K562 (cell line): ENCODE data around the gene TRIM60. TPM values are rescaled to one million over a fixed set of nuclear protein-coding genes. Genes with fewer than 3 reads are reported as not detected.
"Not testable (repeated sequence)": the region's sequence is repeated elsewhere in the genome, so short reads cannot be mapped to it uniquely, and the experiment has no call there.

ENCODE experiments used
- ATAC-seq: fragments of 200-7000 bp; cut with Tn5 transposase; 3 replicates; pipeline ENCODE4 v1.9.1; 2020; ENCODE audit warnings: moderate library complexity
- BruUV-seq: library from RNA; stranded (reverse); fragments of 400-500 nt; replicated peaks from 2 replicates; lab custom pipeline; 2021; lab: Mats Ljungman, UMichigan
- CTCF ChIA-PET: fragments of 300-600 bp; formaldehyde crosslinking; extraction: SDS; loops from one replicate; lab custom pipeline; 2021; ENCODE audit warnings: low intra/inter-chr PET ratio; lab: Yijun Ruan, JAX
- POLR2A ChIA-PET: fragments of 300-600, 350-650 bp; sonication (Branson Sonifier 250); formaldehyde crosslinking; extraction: SDS; loops from one replicate; lab custom pipeline; 2021; ENCODE audit warnings: antibody characterized with exemption, inconsistent platforms; lab: Yijun Ruan, JAX
- DNase-seq, 4 experiments: peaks; one replicate each; pipeline versions ENCODE4 v3.0.0 to v3.0.0-alpha.2; 2011 to 2018; ENCODE audit warnings: low spot score in 3 of 4, mixed read lengths in 3 of 4; ENCODE audit errors: extremely low read depth in 1 of 4
- FAIRE-seq: peaks from 2 replicates; lab custom pipeline; 2011; peaks lifted over from hg19 to GRCh38; lab: Jason Lieb, UNC
- H2AFZ ChIP-seq: 2 replicates; pipeline ENCODE4 v1.6.0; 2011; ENCODE audit warnings: low read depth, low read length, control low read depth, inconsistent platforms
- H3K27ac ChIP-seq: fragments of 200-600 bp; 3 replicates; pipeline ENCODE4 v1.8.0; 2011; ENCODE audit warnings: low read depth, mild to moderate bottlenecking, control low read depth, inconsistent platforms, low read length, moderate library complexity, mixed read lengths; ENCODE audit errors: extremely low read depth
- H3K27me3 ChIP-seq, 2 experiments: fragments of 300-600 bp in 1 of 2; 2 replicates in 1 of 2; 3 replicates in 1 of 2; pipeline versions ENCODE4 v1.6.0 to v1.8.0; 2011; ENCODE audit warnings: inconsistent platforms in 2 of 2, low read length in 2 of 2, mild to moderate bottlenecking in 1 of 2, mixed read lengths in 1 of 2, moderate library complexity in 1 of 2; ENCODE audit not compliant: control insufficient read depth in 2 of 2, insufficient read depth in 2 of 2
- H3K36me3 ChIP-seq: fragments of 300-600 bp; 3 replicates; pipeline ENCODE4 v1.8.0; 2011; ENCODE audit warnings: mild to moderate bottlenecking, low read length, inconsistent platforms; ENCODE audit not compliant: control insufficient read depth, insufficient read depth
- H3K4me1 ChIP-seq, 2 experiments: fragments of 200-600 bp in 1 of 2; replicated peaks in 1 of 2; 2 replicates in 1 of 2; 3 replicates in 1 of 2; pipeline versions ENCODE4 v1.5.1 to v1.8.0; 2011; ENCODE audit warnings: inconsistent platforms in 2 of 2, low read length in 2 of 2, mild to moderate bottlenecking in 1 of 2, mixed read lengths in 1 of 2, moderate library complexity in 1 of 2; ENCODE audit not compliant: control insufficient read depth in 2 of 2, insufficient read depth in 2 of 2
- H3K4me2 ChIP-seq: 2 replicates; pipeline ENCODE4 v1.6.1; 2011; ENCODE audit warnings: low read length, control low read depth, inconsistent platforms, mixed read lengths; ENCODE audit not compliant: insufficient read depth
- H3K4me3 ChIP-seq: fragments of 200-600 bp; sonication (generic), shearing (Covaris generic); 2 replicates; pipeline ENCODE4 v1.5.1; 2016; ENCODE audit warnings: control low read depth, inconsistent platforms
- H3K79me2 ChIP-seq: fragments of 200-600 bp; 3 replicates; pipeline ENCODE4 v1.8.0; 2011; ENCODE audit warnings: low read length, inconsistent platforms; ENCODE audit not compliant: control insufficient read depth, insufficient read depth
- H3K9ac ChIP-seq, 2 experiments: 2 replicates each; pipeline versions ENCODE4 v1.6.0 to v1.6.1; 2011; ENCODE audit warnings: low read depth in 2 of 2, low read length in 2 of 2, control low read depth in 1 of 2, inconsistent platforms in 1 of 2, mild to moderate bottlenecking in 1 of 2, mixed read lengths in 1 of 2; ENCODE audit not compliant: insufficient read depth in 1 of 2
- H3K9me1 ChIP-seq: one replicate; pipeline ENCODE4 v1.6.0; 2011; ENCODE audit warnings: inconsistent platforms, mild to moderate bottlenecking, low read length, moderate library complexity; ENCODE audit not compliant: control insufficient read depth, insufficient read depth
- H3K9me3 ChIP-seq: replicated peaks from 2 replicates; pipeline ENCODE4 v1.5.1; 2011; ENCODE audit warnings: low read depth, low read length, inconsistent platforms; ENCODE audit not compliant: control insufficient read depth, insufficient read depth
- H4K20me1 ChIP-seq: replicated peaks from 2 replicates; pipeline ENCODE4 v1.6.1; 2011; ENCODE audit warnings: low read length, inconsistent platforms, mixed read lengths; ENCODE audit not compliant: control insufficient read depth, insufficient read depth
- C11orf30 ChIP-seq: fragments of 450-650 bp; IDR thresholded peaks from 2 replicates; pipeline ENCODE4 v1.6.1; 2016; ENCODE audit warnings: low read depth, mild to moderate bottlenecking
- CBX1 ChIP-seq: sonication (generic); IDR thresholded peaks from 2 replicates; pipeline ENCODE4 v1.6.1; 2016; ENCODE audit warnings: antibody characterized with exemption, low read depth, mild to moderate bottlenecking
- CREB1 ChIP-seq, 2 experiments: sonication (generic) in 1 of 2; formaldehyde crosslinking in 1 of 2; IDR thresholded peaks; 2 replicates each; pipeline versions ENCODE4 v1.6.1 to v1.8.0; 2012 to 2022; ENCODE audit warnings: inconsistent platforms in 1 of 2, mild to moderate bottlenecking in 1 of 2, missing genetic modification reagents in 1 of 2, moderate library complexity in 1 of 2
- NFIC ChIP-seq: fragments of 450-650 bp; IDR thresholded peaks from 2 replicates; pipeline ENCODE4 v1.6.1; 2017; ENCODE audit warnings: mild to moderate bottlenecking, inconsistent platforms
- ZNF324 ChIP-seq: fragments of 250-450 bp; sonication (Bioruptor Pico); IDR thresholded peaks from 2 replicates; pipeline ENCODE4 v1.4.0; 2020; ENCODE audit warnings: mild to moderate bottlenecking
- ZNF561 ChIP-seq: fragments of 450-650 bp; formaldehyde crosslinking; conservative IDR thresholded peaks from 2 replicates; pipeline ENCODE4 v1.4.0; 2020; ENCODE audit warnings: mild to moderate bottlenecking, moderate library complexity
- ZNF717 ChIP-seq: fragments of 250-450 bp; sonication (Bioruptor Pico); IDR thresholded peaks from 2 replicates; pipeline ENCODE4 v1.5.0; 2021
- ZNF780A ChIP-seq: fragments of 250-450 bp; sonication (Bioruptor Pico); IDR thresholded peaks from 2 replicates; pipeline ENCODE4 v1.5.0; 2021; ENCODE audit warnings: mild to moderate bottlenecking
- WGBS: fragments of 100-300 bp; shearing (Covaris generic); methylation state at CpG from one replicate; pipeline ENCODE4 v1.1.6; 2016; ENCODE audit warnings: low coverage, mixed read lengths; ENCODE audit not compliant: insufficient coverage; ENCODE audit errors: missing lambda C conversion rate; 5-methylcytosine and 5-hydroxymethylcytosine counted together
- in situ Hi-C: fragments of 300-500 bp; cut with MboI; formaldehyde crosslinking; loops from 4 replicates; pipeline ENCODE4 v1.15.0; 2018; ENCODE audit warnings: inconsistent platforms, mixed read lengths
- intact Hi-C: fragments of 100-400 bp; cut with micrococcal nuclease; formaldehyde crosslinking; loops from 2 replicates; pipeline ENCODE4 v1.14.2; 2022
- polyA plus RNA-seq, 8 experiments: library from polyadenylated mRNA; depleted of rRNA in 4 of 8; stranded (reverse) in 5 of 8; unstranded in 3 of 8; fragments of >200 nt; fragmentation: Nextera tagmentation in 2 of 8; fragmentation: Illumina TruSeq in 1 of 8; extraction: Ambion mirVana in 2 of 8; extraction: Trizol in 1 of 8; gene quantifications; 2 replicates each; pipeline versions ENCODE4 v1.2.1 to v1.2.3, GENCODE V29; 2011 to 2014; ENCODE audit warnings: inconsistent platforms in 1 of 8, missing spikeins in 1 of 8
- total RNA-seq, 7 experiments: library from RNA; depleted of rRNA in 6 of 7; stranded (reverse); fragments of >200 nt in 6 of 7; fragmentation: Illumina TruSeq in 2 of 7; extraction: Trizol in 2 of 7; gene quantifications; 2 replicates each; pipeline versions ENCODE4 v1.2.1 to v1.2.3, GENCODE V29; 2011 to 2021; ENCODE audit warnings: low replicate concordance in 1 of 7
- TF ChIP-seq, protein P1 (sequence below): fragments of 200-600 bp; sonication (generic); IDR thresholded peaks from one replicate; pipeline ENCODE4 v1.6.1; 2012; ENCODE audit warnings: mild to moderate bottlenecking, low read depth, low read length, inconsistent platforms

Gene TRIM60
- total and polyA plus RNA-seq, 9 of the 15 experiments (the other 6 are each of a cell fraction or from before 2014, with no cell fraction given), result not detected

GRCh38 chr4:165079476-165079875, 47.7 kb downstream of the TRIM60 start (continued):
- TF ChIP-seq ZNF561 (CRISPR knock-in tag), result no peak
- no peak for TF ChIP-seq CREB1 (IDR thresholded peaks at IDR 0.05)
- no peak for TF ChIP-seq CREB1 (CRISPR knock-in tag; IDR thresholded peaks at IDR 0.05)
- no peak for TF ChIP-seq ZNF780A (CRISPR knock-in tag)
- no peak for TF ChIP-seq ZNF717
- no peak for TF ChIP-seq CBX1
- TF ChIP-seq, protein P1, sequence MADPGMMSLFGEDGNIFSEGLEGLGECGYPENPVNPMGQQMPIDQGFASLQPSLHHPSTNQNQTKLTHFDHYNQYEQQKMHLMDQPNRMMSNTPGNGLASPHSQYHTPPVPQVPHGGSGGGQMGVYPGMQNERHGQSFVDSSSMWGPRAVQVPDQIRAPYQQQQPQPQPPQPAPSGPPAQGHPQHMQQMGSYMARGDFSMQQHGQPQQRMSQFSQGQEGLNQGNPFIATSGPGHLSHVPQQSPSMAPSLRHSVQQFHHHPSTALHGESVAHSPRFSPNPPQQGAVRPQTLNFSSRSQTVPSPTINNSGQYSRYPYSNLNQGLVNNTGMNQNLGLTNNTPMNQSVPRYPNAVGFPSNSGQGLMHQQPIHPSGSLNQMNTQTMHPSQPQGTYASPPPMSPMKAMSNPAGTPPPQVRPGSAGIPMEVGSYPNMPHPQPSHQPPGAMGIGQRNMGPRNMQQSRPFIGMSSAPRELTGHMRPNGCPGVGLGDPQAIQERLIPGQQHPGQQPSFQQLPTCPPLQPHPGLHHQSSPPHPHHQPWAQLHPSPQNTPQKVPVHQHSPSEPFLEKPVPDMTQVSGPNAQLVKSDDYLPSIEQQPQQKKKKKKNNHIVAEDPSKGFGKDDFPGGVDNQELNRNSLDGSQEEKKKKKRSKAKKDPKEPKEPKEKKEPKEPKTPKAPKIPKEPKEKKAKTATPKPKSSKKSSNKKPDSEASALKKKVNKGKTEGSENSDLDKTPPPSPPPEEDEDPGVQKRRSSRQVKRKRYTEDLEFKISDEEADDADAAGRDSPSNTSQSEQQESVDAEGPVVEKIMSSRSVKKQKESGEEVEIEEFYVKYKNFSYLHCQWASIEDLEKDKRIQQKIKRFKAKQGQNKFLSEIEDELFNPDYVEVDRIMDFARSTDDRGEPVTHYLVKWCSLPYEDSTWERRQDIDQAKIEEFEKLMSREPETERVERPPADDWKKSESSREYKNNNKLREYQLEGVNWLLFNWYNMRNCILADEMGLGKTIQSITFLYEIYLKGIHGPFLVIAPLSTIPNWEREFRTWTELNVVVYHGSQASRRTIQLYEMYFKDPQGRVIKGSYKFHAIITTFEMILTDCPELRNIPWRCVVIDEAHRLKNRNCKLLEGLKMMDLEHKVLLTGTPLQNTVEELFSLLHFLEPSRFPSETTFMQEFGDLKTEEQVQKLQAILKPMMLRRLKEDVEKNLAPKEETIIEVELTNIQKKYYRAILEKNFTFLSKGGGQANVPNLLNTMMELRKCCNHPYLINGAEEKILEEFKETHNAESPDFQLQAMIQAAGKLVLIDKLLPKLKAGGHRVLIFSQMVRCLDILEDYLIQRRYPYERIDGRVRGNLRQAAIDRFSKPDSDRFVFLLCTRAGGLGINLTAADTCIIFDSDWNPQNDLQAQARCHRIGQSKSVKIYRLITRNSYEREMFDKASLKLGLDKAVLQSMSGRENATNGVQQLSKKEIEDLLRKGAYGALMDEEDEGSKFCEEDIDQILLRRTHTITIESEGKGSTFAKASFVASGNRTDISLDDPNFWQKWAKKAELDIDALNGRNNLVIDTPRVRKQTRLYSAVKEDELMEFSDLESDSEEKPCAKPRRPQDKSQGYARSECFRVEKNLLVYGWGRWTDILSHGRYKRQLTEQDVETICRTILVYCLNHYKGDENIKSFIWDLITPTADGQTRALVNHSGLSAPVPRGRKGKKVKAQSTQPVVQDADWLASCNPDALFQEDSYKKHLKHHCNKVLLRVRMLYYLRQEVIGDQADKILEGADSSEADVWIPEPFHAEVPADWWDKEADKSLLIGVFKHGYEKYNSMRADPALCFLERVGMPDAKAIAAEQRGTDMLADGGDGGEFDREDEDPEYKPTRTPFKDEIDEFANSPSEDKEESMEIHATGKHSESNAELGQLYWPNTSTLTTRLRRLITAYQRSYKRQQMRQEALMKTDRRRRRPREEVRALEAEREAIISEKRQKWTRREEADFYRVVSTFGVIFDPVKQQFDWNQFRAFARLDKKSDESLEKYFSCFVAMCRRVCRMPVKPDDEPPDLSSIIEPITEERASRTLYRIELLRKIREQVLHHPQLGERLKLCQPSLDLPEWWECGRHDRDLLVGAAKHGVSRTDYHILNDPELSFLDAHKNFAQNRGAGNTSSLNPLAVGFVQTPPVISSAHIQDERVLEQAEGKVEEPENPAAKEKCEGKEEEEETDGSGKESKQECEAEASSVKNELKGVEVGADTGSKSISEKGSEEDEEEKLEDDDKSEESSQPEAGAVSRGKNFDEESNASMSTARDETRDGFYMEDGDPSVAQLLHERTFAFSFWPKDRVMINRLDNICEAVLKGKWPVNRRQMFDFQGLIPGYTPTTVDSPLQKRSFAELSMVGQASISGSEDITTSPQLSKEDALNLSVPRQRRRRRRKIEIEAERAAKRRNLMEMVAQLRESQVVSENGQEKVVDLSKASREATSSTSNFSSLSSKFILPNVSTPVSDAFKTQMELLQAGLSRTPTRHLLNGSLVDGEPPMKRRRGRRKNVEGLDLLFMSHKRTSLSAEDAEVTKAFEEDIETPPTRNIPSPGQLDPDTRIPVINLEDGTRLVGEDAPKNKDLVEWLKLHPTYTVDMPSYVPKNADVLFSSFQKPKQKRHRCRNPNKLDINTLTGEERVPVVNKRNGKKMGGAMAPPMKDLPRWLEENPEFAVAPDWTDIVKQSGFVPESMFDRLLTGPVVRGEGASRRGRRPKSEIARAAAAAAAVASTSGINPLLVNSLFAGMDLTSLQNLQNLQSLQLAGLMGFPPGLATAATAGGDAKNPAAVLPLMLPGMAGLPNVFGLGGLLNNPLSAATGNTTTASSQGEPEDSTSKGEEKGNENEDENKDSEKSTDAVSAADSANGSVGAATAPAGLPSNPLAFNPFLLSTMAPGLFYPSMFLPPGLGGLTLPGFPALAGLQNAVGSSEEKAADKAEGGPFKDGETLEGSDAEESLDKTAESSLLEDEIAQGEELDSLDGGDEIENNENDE, result no peak
- peak; percentile 86 for TF ChIP-seq C11orf30
- no peak for TF ChIP-seq ZNF324 (CRISPR knock-in tag)
- TF ChIP-seq NFIC, result peak; percentile 67
- TF ChIP-seq, all 486 proteins: peak for 10

DNA sequence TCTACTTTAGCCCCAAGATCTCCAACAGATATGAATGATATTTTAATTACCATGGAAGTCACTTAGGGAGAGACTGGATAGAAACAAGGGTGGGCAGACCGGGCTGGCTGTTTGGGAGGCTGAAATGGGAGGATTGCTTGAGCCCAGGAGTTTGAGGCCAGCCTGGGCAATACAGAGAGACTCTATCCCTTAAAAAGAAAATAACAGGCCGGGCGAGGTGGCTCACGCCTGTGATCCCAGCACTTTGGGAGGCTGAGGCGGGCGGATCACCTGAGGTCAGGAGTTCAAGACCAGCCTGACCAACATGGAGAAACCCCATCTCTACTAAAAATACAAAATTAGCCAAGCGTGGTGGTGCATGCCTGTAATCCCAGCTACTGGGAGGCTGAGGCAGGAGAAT, 53.0 kb downstream of the TRIM60 start:
- CTCF ChIA-PET, H3K9me1 ChIP-seq, H3K4me3 ChIP-seq, POLR2A ChIA-PET, H3K9me3 ChIP-seq, ATAC-seq, FAIRE-seq, H3K9ac ChIP-seq, intact Hi-C loops, in situ Hi-C loops, H3K27me3 ChIP-seq, H3K27ac ChIP-seq, H3K79me2 ChIP-seq, H3K4me1 ChIP-seq, BruUV-seq, H2AFZ ChIP-seq, H4K20me1 ChIP-seq, DNase-seq, H3K4me2 ChIP-seq: not testable (repeated sequence)
- WGBS, result 100% methylated on average over 6 of the region's 7 CpGs
- peaks cover 40% of the 10 kb centered on the region; the same call in 2 of the 3 replicates for H3K36me3 ChIP-seq
